A549 (cell line): ENCODE results near the gene DUSP14.

Source experiments
- EP300 ChIP-seq, 2 experiments: fragments of >200 bp; sonication (Bioruptor Twin); formaldehyde crosslinking; IDR thresholded peaks; 2 replicates in 1 of 2; 3 replicates in 1 of 2; pipeline ENCODE4 v1.6.1; 2016 to 2017
- GATA3 ChIP-seq: IDR thresholded peaks from 2 replicates; pipeline ENCODE4 v1.6.1; 2012; ENCODE audit warnings: borderline replicate concordance
- KDM5A ChIP-seq: fragments of 200-600 bp; sonication (generic); IDR thresholded peaks from 2 replicates; pipeline ENCODE4 v1.6.1; 2016; ENCODE audit warnings: antibody characterized with exemption, mild to moderate bottlenecking
- NFE2L2 ChIP-seq: fragments of 150-350 bp; conservative IDR thresholded peaks from 2 replicates; pipeline ENCODE4 v1.6.1; 2014; ENCODE audit warnings: low read length
- POLR2AphosphoS2 ChIP-seq: conservative IDR thresholded peaks from 2 replicates; pipeline ENCODE4 v1.6.1; 2012; ENCODE audit warnings: low read length, improper control_type of control experiment, inconsistent platforms
- TF ChIP-seq, protein P1 (sequence below): fragments of >200 bp; sonication (Bioruptor Twin); formaldehyde crosslinking; IDR thresholded peaks from 3 replicates; pipeline ENCODE4 v1.5.1; 2016
- TF ChIP-seq, protein P2 (sequence below): IDR thresholded peaks from 2 replicates; pipeline ENCODE4 v1.6.1; 2012
- TF ChIP-seq, protein P3 (sequence below): fragments of 150-350 bp; IDR thresholded peaks from 2 replicates; pipeline ENCODE4 v1.6.1; 2014; ENCODE audit warnings: low read depth, mild to moderate bottlenecking, low read length

DNA sequence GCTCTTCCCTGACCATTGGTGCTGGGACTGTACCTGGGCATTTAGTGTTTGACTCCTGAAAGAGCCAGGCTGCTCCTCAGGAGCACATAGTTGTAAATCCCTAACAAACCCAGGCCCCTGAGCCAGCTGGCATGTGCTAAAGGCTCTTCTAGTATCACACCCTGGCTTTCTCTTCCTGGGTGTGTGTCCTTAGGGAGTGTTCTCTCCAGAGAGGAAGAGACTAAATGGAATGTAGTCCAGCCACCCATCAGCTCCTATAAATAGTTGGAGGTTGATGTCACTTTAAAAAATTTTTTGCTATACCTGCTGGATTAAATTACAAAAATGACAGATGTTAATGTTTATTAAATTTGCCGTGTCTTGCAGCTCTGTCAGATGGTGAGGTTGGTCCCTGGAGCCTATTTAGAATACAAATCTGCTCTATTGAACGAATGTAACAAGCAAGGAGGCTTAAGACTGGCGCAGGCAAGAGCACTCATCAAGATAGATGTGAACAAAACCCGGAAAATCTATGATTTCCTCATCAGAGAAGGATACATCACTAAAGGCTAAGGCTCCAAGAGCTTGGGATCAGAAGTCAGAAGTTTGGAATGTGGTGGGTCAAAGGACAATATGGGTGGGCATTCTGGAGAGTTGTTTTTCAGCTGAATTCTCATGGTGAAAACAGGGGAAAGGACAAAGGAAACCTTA lies 13.1 kb upstream of the DUSP14 start:
- TF ChIP-seq GATA3 (no peak), NFE2L2 (no peak), EP300 (IDR thresholded peaks at IDR 0.05) (no peak), KDM5A (no peak), POLR2AphosphoS2 (no peak)
- TF ChIP-seq, protein P1, sequence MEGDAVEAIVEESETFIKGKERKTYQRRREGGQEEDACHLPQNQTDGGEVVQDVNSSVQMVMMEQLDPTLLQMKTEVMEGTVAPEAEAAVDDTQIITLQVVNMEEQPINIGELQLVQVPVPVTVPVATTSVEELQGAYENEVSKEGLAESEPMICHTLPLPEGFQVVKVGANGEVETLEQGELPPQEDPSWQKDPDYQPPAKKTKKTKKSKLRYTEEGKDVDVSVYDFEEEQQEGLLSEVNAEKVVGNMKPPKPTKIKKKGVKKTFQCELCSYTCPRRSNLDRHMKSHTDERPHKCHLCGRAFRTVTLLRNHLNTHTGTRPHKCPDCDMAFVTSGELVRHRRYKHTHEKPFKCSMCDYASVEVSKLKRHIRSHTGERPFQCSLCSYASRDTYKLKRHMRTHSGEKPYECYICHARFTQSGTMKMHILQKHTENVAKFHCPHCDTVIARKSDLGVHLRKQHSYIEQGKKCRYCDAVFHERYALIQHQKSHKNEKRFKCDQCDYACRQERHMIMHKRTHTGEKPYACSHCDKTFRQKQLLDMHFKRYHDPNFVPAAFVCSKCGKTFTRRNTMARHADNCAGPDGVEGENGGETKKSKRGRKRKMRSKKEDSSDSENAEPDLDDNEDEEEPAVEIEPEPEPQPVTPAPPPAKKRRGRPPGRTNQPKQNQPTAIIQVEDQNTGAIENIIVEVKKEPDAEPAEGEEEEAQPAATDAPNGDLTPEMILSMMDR, result no peak
- TF ChIP-seq, protein P2, sequence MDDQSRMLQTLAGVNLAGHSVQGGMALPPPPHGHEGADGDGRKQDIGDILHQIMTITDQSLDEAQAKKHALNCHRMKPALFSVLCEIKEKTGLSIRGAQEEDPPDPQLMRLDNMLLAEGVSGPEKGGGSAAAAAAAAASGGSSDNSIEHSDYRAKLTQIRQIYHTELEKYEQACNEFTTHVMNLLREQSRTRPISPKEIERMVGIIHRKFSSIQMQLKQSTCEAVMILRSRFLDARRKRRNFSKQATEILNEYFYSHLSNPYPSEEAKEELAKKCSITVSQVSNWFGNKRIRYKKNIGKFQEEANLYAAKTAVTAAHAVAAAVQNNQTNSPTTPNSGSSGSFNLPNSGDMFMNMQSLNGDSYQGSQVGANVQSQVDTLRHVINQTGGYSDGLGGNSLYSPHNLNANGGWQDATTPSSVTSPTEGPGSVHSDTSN, result no peak
- TF ChIP-seq, protein P3, sequence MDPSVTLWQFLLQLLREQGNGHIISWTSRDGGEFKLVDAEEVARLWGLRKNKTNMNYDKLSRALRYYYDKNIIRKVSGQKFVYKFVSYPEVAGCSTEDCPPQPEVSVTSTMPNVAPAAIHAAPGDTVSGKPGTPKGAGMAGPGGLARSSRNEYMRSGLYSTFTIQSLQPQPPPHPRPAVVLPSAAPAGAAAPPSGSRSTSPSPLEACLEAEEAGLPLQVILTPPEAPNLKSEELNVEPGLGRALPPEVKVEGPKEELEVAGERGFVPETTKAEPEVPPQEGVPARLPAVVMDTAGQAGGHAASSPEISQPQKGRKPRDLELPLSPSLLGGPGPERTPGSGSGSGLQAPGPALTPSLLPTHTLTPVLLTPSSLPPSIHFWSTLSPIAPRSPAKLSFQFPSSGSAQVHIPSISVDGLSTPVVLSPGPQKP, result no peak
